ENCODE measurements around the gene GGT5.
A peak's percentile ranks its signal among the peaks of the same experiment; 100 is the strongest.
"Not testable (repeated sequence)": the region's sequence is repeated elsewhere in the genome, so short reads cannot be mapped to it uniquely, and the experiment has no call there.

GGT5 gene

DNA sequence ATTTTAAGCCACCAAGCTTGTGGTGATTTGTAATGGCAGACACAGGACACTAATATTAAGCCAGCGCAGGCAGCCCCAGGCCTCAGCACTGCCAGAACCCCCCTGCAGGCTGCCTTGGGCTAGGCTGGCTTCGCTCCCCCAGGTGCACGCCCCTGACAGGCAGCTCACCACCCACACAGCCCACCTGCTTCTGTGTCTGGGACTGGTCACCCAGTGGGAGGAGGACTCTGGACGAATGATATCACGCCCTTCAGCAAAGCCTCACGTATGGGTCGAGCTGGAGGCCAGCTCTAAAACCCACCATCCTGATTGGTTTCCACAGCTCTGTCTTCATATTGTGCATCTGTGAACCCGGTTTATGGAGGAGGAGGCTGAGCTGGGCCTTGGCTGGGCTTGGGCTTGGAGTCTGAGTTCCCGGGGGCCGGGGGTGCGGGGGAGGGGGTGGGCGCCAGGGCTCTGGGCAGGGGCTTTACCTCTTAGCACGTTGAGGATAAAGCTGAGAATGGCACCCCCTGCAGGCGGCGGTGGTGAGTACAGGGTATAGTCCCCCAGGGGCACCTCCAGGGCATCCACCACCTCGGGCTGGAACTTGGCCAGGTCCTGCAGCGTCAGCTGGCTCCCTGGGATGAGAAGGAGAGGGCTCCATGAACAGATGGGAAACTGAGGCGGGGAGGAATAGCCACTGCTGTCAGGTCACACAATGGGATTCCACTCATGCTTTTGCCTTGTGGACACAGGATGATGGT lies 13.8 kb downstream of the GGT5 start:
- peak; percentile 87 for DNase-seq

- no peak for DNase-seq
Observed at GRCh38 chr22:24225951-24226350, 18.9 kb downstream of the GGT5 start.

DNA sequence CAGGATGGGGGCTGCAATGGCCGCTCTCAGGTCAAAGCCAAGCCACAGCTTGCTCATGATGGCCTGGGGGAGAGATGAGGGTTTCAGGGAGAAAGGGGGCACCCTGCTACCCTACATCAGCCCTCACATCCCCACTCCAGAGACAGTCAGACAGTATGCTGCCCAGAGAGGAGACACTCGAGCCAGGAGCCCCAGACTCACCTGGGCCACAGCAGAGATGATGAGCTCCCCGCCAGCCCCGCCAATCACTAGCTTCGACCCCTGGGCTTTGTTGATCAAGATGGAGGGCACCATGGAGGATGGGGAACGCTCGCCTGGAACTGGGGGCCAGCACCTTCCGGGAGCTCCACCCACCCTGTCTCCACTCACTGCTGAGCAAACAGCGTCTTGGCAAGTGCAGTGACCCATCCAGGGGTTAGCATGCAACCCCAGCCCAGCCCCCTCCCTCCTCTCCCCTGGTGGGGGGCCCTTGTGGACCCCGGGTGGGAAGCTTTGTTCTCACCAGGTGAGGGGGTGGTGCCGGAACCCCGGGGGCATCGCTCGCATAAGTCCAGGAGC lies 19.8 kb downstream of the GGT5 start:
- no peak for DNase-seq

DNA sequence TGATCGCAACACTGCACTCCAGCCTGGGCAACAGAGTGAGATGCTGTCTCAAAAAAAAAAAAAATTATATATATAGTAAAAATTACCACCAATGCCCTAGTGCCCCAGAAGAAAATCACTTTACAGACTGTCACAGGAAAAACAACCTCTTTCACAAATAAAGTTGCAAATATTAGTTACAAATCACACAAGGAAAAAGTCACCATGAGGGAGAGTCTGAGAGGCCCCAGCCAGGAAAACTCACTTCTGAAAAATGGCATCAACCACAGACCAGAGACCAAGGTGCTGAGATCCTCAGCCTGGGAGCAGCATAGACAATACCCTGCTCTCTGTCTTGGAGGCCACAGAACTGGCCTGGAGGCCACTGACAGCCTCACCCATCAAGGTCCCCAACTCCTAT lies 20.4 kb downstream of the GGT5 start:
- no peak for DNase-seq

DNA sequence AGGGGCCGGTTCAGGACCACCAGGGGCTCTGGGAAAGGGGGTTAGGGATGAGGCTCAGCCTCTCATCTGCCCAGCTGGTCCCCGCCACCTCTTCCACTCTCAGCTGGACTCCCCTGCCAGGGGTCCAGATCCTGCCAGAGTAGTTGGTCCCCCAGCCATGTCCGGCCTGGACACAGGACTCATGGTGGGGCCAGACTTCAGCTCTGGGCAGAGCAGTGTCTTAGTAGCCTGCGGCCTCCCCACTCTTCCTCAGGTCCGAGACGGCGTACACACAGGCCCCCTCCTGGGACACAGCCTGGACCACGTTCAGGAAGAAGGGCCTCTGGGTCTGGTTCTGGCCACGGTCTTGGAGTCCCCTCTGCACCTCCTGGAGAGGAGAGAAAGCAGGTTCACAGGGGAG lies 25.1 kb downstream of the GGT5 start:
- DNase-seq = no peak

DNA sequence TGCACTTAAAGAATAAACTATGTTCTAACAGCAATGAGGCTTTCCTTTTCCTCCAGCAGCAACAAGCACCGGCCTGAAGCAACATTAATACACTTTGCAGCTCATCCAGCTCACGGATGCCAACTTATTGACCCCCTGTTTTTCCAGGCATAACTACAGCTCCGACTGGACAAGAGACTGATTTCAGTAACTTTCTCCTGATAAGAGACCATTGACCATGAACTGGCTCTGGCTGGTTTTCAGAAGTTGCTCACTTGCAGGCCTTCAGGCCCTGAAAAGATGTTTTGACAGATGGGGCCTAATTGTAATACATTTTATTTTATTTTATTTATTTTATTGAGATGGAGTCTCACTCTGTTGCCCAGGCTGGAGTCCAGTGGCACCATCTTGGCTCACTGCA lies 27.5 kb downstream of the GGT5 start:
- no peak for DNase-seq

DNA sequence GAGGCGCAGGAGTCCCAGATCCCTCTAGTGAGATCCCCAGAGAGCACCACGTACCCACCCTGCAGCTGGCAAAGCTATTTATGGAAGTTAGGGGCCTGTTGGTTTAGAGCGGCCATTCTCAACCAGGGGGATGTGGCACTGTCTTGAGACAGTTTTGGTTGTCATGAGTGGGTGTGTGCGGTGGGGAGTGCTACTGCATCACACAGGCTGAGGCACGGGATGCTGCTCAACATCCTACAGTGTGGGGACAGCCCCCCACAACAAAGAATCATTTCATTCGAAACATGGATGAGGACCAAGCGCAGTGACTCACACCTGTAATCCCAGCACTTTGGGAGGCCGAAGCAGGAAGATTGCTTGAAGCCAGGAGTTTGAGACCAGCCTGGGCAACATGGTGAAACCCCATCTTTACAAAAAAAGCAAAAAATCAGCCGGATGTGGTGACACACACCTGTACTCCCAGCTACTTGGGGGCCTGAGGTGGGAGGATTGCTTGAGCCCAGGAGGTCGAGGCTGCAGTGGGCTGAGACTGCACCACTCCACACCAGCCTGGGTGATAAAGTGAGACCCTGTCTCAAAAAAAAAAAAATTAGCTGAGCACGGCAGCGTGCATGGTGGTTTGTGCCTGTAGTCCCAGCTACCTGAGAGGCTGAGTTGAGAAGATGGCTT lies 28.2 kb downstream of the GGT5 start:
- DNase-seq = peak; percentile 66

DNA sequence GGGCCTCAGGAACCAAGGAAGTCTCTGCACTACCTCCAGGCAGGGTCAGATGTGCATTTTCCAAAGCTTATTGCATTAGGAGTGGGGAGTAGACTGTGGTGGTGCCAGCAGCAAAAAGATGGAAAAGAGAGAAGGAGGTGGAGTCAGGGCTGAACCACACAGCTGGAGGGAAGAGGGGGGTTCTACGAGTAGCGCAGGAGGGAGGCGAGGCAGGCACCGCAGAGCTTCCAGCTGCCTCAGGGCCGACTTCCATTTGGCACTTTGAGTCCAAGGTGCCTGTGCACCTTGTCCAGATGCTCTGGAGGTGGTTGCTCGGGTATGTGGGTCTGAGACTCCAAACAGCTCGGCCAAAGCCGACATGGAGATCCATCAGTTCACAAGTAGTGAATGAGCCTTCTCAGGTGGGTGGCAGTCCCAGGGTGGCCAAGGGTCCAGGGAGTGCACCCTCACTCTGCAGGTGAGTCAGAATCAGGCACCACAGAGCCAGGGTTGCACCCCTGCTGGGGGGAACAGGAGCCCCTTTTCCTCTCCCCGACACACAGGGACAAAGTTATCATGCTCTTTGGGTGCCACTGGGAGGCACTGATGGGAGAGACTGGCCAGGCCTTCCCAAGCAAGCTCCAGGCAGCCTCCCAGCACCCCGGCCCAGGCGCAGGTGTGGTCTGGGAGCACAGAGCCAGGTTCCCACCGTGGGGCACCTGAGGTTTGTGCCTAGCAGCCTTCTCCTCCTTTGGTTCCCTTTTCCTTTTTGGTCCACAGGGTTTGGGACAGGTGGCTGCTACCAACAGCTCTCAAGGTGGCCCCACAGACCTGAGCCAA lies 30.2 kb downstream of the GGT5 start:
- no peak for DNase-seq

- not testable (repeated sequence) for DNase-seq
Observed at GRCh38 chr22:24213111-24213510, 31.8 kb downstream of the GGT5 start.

- DNase-seq = not testable (repeated sequence)
Observed at GRCh38 chr22:24211716-24212115, 33.2 kb downstream of the GGT5 start.

GRCh38 chr22:24210409-24210808 lies 34.5 kb downstream of the GGT5 start:
- DNase-seq = not testable (repeated sequence)

DNA sequence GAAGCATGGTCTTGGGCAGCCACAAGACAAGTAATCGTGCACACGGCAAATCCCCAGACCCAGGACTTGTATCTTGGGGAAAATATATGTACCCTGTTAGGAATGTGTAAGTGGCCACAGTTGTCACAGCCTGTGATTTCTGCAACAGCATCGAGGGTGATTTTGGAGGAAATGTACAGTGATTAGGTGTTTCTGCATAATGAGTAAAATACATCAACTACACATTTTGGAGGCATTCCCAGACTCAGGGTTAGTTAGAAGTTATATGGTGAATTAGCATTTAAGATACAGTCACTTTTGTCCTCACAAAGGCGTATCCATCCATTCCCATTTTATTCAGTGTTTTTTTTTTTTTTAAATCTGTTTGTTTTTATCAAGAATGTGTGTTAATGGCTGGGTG lies 35.2 kb downstream of the GGT5 start:
- DNase-seq = no peak

- DNase-seq = no peak
Observed at GRCh38 chr22:24209016-24209415, 35.9 kb downstream of the GGT5 start.

GRCh38 chr22:24208012-24208749 lies 36.7 kb downstream of the GGT5 start:
- DNase-seq = no peak

GRCh38 chr22:24207264-24208011 lies 37.4 kb downstream of the GGT5 start:
- DNase-seq = no peak

DNA sequence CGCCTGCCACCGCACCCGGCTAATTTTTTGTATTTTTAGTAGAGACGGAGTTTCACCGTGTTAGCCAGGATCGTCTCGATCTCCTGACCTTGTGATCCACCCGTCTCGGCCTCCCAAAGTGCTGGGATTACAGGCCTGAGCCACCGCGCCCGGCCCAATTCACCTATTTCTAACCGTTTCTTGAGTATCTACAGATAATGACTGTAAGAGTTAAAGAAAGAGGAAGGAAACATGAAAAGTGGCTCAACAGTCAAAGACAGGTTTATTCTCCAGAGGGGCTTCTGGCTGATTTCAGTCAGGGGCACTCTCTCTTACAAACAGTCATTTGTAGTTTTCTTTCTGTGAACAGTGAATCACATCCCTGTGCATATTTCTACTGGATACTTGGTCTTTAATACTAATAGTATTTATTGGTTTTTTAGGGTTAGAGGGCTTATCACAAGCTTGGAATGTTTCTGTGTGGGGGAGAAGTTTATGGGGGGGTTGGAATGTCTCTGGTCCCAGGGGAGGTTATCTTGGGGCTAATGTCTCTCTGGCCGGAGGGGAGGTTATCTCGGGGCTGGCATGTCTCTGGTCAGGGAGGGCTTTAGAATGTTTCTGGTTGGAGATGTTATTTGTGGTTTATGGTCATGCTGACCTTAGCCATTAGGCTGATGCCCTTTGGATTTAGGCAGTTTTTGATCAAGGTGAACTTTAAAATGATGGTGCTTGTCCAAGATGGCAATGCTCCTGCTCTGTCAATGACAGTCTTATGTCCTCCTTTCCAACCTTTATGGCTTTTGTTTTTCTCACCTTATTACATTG lies 38.2 kb downstream of the GGT5 start:
- DNase-seq = not testable (repeated sequence)

DNA sequence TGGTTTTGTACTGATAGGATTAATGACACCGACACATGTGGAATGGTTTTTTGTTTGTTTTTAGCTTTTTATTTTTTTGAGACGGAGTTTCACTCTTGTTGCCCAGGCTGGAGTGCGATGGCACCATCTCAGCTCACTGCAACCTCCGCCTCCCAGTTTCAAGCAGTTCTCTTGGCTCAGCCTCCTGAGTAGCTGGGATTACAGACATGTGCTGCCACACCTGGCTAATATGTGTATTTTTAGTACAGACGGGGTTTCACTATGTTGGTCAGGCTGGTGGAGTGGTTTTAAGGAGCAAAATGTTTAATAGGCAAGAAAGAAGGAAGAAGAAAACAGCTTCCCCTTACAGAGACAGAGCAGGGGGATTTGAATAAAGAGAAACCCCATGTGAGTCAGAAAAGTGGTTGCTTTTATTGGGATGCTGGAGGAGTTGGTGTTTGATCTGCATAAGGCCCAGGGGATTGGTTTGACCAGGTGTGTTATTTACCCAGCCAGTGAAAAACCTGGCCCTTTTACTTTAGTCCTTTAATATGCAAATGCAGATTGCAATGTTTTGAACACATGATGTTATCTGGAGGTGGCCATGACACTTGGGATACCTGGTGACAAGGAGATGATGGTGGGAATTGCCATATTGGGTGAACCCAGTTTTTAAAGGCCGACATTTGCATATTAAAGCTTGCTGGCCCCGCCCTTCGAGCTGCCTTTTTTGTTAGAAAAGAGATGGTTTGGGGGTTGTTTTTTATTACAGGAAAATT lies 39.3 kb downstream of the GGT5 start:
- no peak for DNase-seq

- DNase-seq = not testable (repeated sequence)
Observed at GRCh38 chr22:24203856-24204255, 41.0 kb downstream of the GGT5 start.

- no peak for DNase-seq
Observed at GRCh38 chr22:24201681-24202614, 42.9 kb downstream of the GGT5 start.
